Measurements from ENCODE around the gene NDE1. TPM values are rescaled to one million over a fixed set of nuclear protein-coding genes. Genes with fewer than 3 reads are reported as not detected.

The NDE1 gene
- total RNA-seq, 4 donors from 2014 or later = 46.1 to 94.9 (median 70.1) TPM

DNA sequence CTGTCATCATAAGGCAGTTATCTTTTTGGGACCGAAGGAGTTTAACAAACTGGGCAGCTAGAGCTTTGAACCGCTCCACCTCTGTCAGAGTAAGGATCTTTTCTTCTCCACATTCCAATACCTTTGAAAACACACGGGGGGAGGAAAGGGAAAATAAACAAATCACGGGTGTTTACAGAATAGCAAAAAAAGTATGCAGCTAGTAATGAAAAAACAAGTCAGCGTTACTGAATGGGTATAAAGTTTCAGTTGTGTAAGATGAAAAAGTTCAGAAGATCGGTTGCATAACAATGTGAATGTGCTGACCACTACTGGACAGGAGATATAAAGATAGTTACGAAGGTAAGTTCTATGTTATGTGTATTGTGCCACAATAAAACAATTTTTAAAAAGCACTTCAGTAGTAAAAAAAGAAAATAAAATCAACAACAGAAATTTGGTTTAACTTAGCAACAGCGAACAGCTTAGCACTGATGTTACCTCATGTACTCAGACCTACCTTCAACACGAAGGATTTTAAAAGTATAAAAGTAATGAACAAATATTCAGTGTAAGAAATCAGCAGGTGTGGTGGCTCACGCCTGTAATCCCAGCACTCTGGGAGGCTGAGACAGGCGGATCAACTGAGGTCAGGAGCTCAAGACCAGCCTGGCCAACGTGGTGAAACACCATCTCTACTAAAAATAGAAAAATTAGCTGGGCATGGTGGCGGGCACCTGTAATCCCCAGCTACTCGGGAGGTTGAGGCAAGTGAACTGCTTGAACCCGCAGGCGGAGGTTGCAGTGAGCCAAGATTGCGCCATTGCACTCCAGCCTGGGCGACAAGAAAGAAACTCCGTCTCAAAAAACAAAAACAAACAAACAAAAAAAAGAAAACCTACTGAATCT, 41.4 kb upstream of the NDE1 start:
- intact Hi-C loops (cut with DNase I) = no loop called here
- H3K36me3 ChIP-seq = peaks cover 51 to 100% (median 91%) of the 10 kb centered on the region in 4 donors
- H3K27ac ChIP-seq (replicated peaks in 1 of 4) = peak overlapping the region in 2 of 4 donors; percentile 42 to 59

DNA sequence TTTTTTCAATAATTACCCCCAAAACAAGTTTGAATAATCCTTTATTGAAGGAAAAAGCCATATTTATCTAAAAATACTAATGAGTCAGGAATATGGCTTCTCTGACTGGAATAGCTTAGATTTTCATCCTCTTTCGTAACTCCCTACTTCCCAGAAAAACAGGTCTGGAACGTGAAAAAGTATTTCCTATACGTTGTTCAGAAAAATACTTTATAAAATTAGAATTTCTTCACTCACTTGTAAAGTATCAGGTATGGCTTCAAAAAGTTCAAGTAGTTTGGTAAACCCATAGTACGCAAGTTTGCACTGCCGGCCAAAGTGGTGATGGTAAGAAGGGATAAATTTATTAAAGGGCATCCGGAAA, 40.8 kb upstream of the NDE1 start:
- Histone ChIP-seq H3K4me1 (peaks cover 0 to 8% (median 5%) of the 10 kb centered on the region in 4 donors), H3K27ac (replicated peaks in 1 of 4) (no peak overlapping the region), H3K9me3 (no peaks in the 10 kb centered on the region), H3K27me3 (no peaks in the 10 kb centered on the region), H3K4me3 (no peak overlapping the region), H3K36me3 (peaks cover 51 to 100% (median 91%) of the 10 kb centered on the region in 4 donors)
- WGBS = 92% methylated on average over 6 of the region's 6 CpGs
- intact Hi-C loops (cut with DNase I) = no loop called here
- DNase-seq (ENCODE audit: extremely low spot score) = no peak
- no peak for TF ChIP-seq POLR2A (IDR thresholded peaks at IDR 0.05; ENCODE audit: low read depth)

More for the DNA sequence above, 41.4 kb upstream of the NDE1 start:
- WGBS = 79% methylated on average over 19 of the region's 19 CpGs
- no peak for DNase-seq (ENCODE audit: extremely low spot score)
- peaks cover 0 to 8% (median 5%) of the 10 kb centered on the region in 4 donors for H3K4me1 ChIP-seq
- no peak for TF ChIP-seq POLR2A (IDR thresholded peaks at IDR 0.05; ENCODE audit: low read depth)
- TF ChIP-seq, protein P1, sequence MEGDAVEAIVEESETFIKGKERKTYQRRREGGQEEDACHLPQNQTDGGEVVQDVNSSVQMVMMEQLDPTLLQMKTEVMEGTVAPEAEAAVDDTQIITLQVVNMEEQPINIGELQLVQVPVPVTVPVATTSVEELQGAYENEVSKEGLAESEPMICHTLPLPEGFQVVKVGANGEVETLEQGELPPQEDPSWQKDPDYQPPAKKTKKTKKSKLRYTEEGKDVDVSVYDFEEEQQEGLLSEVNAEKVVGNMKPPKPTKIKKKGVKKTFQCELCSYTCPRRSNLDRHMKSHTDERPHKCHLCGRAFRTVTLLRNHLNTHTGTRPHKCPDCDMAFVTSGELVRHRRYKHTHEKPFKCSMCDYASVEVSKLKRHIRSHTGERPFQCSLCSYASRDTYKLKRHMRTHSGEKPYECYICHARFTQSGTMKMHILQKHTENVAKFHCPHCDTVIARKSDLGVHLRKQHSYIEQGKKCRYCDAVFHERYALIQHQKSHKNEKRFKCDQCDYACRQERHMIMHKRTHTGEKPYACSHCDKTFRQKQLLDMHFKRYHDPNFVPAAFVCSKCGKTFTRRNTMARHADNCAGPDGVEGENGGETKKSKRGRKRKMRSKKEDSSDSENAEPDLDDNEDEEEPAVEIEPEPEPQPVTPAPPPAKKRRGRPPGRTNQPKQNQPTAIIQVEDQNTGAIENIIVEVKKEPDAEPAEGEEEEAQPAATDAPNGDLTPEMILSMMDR (IDR thresholded peaks at IDR 0.05) = no peak
- no peaks in the 10 kb centered on the region for H3K27me3 ChIP-seq
- H3K9me3 ChIP-seq = no peaks in the 10 kb centered on the region
- H3K4me3 ChIP-seq = no peak overlapping the region

DNA sequence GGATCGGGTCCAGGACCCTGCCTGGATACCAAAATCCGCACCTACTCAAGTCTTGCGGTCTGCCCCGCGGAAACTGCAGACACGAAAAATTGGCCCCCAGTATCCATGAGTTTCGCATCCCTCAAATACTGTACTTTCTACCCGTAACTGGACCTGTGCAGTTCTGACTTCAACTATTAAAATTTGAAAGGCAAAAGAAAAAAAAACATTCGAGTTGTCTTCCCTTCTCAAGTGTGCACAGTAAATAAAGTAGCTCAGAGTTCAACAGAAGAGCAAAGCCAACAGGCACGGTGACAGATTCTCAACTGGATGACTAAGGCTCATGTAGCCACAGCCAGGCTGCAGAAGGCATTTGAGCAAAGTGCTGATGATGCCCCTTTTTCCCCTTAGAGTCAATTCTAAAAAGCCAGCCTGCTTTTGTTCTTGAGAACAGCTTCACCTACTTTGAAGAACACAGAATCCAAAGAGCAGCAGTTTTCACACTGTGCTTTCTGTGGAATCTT, 39.6 kb upstream of the NDE1 start:
- no peaks in the 10 kb centered on the region for H3K27me3 ChIP-seq
- peaks cover 0 to 8% (median 5%) of the 10 kb centered on the region in 4 donors for H3K4me1 ChIP-seq
- H3K9me3 ChIP-seq = no peaks in the 10 kb centered on the region
- peaks cover 56 to 100% (median 92%) of the 10 kb centered on the region in 4 donors for H3K36me3 ChIP-seq
- H3K27ac ChIP-seq (replicated peaks in 1 of 4) = no peak overlapping the region
- 90% methylated on average over 10 of the region's 10 CpGs for WGBS
- TF ChIP-seq POLR2A (IDR thresholded peaks at IDR 0.05; ENCODE audit: low read depth) (no peak), POLR2AphosphoS5 (IDR thresholded peaks at IDR 0.05) (no peak), EP300 (IDR thresholded peaks at IDR 0.05) (no peak)
- TF ChIP-seq, protein P1 (IDR thresholded peaks at IDR 0.05) = no peak
- DNase-seq (ENCODE audit: extremely low spot score) = no peak
- no peak overlapping the region for H3K4me3 ChIP-seq
- intact Hi-C loops (cut with DNase I) = loop anchor here (10.0 kb wide), 1 partner anchor 186 kb away; no protein-coding TSS in a partner anchor

GRCh38 chr16:15611610-15612009, 38.4 kb upstream of the NDE1 start:
- intact Hi-C loops (cut with DNase I) = loop anchor here (10.0 kb wide), 1 partner anchor 187 kb away; no protein-coding TSS in a partner anchor
- Histone ChIP-seq H3K4me1 (peaks cover 0 to 8% (median 5%) of the 10 kb centered on the region in 4 donors), H3K27ac (replicated peaks in 1 of 4) (no peak overlapping the region), H3K36me3 (peaks cover 65 to 100% (median 94%) of the 10 kb centered on the region in 4 donors), H3K4me3 (no peak overlapping the region), H3K9me3 (no peaks in the 10 kb centered on the region), H3K27me3 (no peaks in the 10 kb centered on the region)
- WGBS = 88% methylated on average over 7 of the region's 7 CpGs
- no peak for DNase-seq (ENCODE audit: extremely low spot score)
- TF ChIP-seq, protein P1 (IDR thresholded peaks at IDR 0.05) = no peak
- no peak for TF ChIP-seq EP300 (IDR thresholded peaks at IDR 0.05)
- no peak for TF ChIP-seq POLR2A (IDR thresholded peaks at IDR 0.05; ENCODE audit: low read depth)

DNA sequence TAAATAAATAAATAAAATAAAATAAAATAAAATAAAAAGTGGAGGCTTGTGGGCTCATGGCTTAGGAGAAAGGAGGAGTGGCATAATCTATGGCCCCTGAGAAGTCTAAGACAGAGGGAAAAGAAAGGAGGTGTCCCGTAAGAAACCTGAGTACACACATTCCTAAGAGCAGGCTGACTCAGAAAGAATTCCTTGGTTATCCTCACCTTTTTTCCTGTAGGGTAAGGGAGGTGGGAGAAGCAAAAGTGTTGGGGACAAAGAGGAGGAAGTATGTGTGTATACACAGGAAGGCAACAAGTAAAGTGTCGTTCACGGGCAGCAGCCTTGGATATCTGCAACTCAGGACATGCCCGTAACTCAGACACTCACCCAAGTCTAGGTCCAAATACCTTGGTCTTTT, 36.4 kb upstream of the NDE1 start:
- no peak overlapping the region for H3K27ac ChIP-seq (replicated peaks in 1 of 4)
- no peaks in the 10 kb centered on the region for H3K4me1 ChIP-seq
- peaks cover 70 to 100% (median 96%) of the 10 kb centered on the region in 4 donors for H3K36me3 ChIP-seq

More for the DNA sequence above, 36.4 kb upstream of the NDE1 start:
- H3K27me3 ChIP-seq = no peaks in the 10 kb centered on the region
- H3K9me3 ChIP-seq = no peaks in the 10 kb centered on the region
- H3K4me3 ChIP-seq = no peak overlapping the region
- TF ChIP-seq, protein P1 (IDR thresholded peaks at IDR 0.05) = no peak
- TF ChIP-seq POLR2A (IDR thresholded peaks at IDR 0.05; ENCODE audit: low read depth) (no peak), EP300 (IDR thresholded peaks at IDR 0.05) (no peak), POLR2AphosphoS5 (IDR thresholded peaks at IDR 0.05) (no peak)
- WGBS = 87% methylated on average over 4 of the region's 4 CpGs
- intact Hi-C loops (cut with DNase I) = loop anchor here (10.0 kb wide), 1 partner anchor 189 kb away; no protein-coding TSS in a partner anchor
- DNase-seq (ENCODE audit: extremely low spot score) = no peak

Measured in esophagus muscularis mucosa (tissue), 4 donors.